Mesendoderm (in vitro differentiated cells): ENCODE results near the gene GRB2.

ENCODE experiments used
- DNase-seq: peaks from one replicate; pipeline ENCODE4 v3.0.0; 2013
- H2AK5ac ChIP-seq: 2 replicates; pipeline ENCODE4 v1.6.1; 2013; ENCODE audit warnings: low read length, inconsistent platforms
- H2BK120ac ChIP-seq: 2 replicates; pipeline ENCODE4 v1.6.1; 2013; ENCODE audit warnings: low read depth, mild to moderate bottlenecking, low read length, moderate library complexity, mixed read lengths
- H2BK15ac ChIP-seq: replicated peaks from 2 replicates; pipeline ENCODE4 v1.6.1; 2013; ENCODE audit warnings: low read depth, mild to moderate bottlenecking, moderate library complexity
- H2BK5ac ChIP-seq: 2 replicates; pipeline ENCODE4 v1.6.1; 2013; ENCODE audit warnings: low read length, inconsistent platforms
- H3K18ac ChIP-seq: 2 replicates; pipeline ENCODE4 v1.6.1; 2013; ENCODE audit warnings: mild to moderate bottlenecking, low read length, mixed read lengths
- H3K23ac ChIP-seq: one replicate; pipeline ENCODE4 v1.6.1; 2013; ENCODE audit warnings: low read length
- H3K27ac ChIP-seq: 2 replicates; pipeline ENCODE4 v1.5.1; 2013; ENCODE audit warnings: low read depth, mild to moderate bottlenecking, inconsistent platforms, low read length, moderate library complexity
- H3K27me3 ChIP-seq: 2 replicates; pipeline ENCODE4 v1.6.1; 2013; ENCODE audit warnings: low read length, control low read depth, mild to moderate bottlenecking, inconsistent platforms; ENCODE audit not compliant: insufficient read depth, poor library complexity
- H3K36me3 ChIP-seq: 2 replicates; pipeline ENCODE4 v1.6.1; 2013; ENCODE audit warnings: low read length, inconsistent platforms; ENCODE audit not compliant: control insufficient read depth, insufficient read depth
- H3K4ac ChIP-seq: one replicate; pipeline ENCODE4 v1.6.1; 2013; ENCODE audit warnings: low read depth, mild to moderate bottlenecking, low read length, moderate library complexity
- H3K4me1 ChIP-seq: 2 replicates; pipeline ENCODE4 v1.6.1; 2013; ENCODE audit warnings: low read depth, low read length, inconsistent platforms; ENCODE audit not compliant: control insufficient read depth
- H3K4me2 ChIP-seq: 2 replicates; pipeline ENCODE4 v1.6.1; 2013; ENCODE audit warnings: low read length
- H3K4me3 ChIP-seq: 2 replicates; pipeline ENCODE4 v1.5.1; 2013; ENCODE audit warnings: mild to moderate bottlenecking, low read length
- H3K56ac ChIP-seq: one replicate; pipeline ENCODE4 v1.6.1; 2013; ENCODE audit warnings: low read length
- H3K79me1 ChIP-seq: 2 replicates; pipeline ENCODE4 v1.6.1; 2013; ENCODE audit warnings: low read length, inconsistent platforms
- H3K79me2 ChIP-seq: 2 replicates; pipeline ENCODE4 v1.6.1; 2013; ENCODE audit warnings: mild to moderate bottlenecking, low read length; ENCODE audit not compliant: control insufficient read depth, insufficient read depth
- H3K9ac ChIP-seq: 2 replicates; pipeline ENCODE4 v1.6.1; 2013; ENCODE audit warnings: low read length, inconsistent platforms
- H4K5ac ChIP-seq: one replicate; pipeline ENCODE4 v1.6.1; 2013; ENCODE audit warnings: low read length
- H4K8ac ChIP-seq: one replicate; pipeline ENCODE4 v1.6.1; 2013; ENCODE audit warnings: low read depth, mild to moderate bottlenecking, control low read depth, low read length, moderate library complexity
- WGBS: extraction: QIAGEN DNeasy Blood & Tissue Kit; methylation state at CpG from one replicate; pipeline ENCODE4 v1.1.7; 2013; ENCODE audit warnings: low lambda C conversion rate, missing lambda C conversion rate; ENCODE audit not compliant: insufficient coverage; ENCODE audit errors: extremely low coverage; 5-methylcytosine and 5-hydroxymethylcytosine counted together

The GRB2 gene

DNA sequence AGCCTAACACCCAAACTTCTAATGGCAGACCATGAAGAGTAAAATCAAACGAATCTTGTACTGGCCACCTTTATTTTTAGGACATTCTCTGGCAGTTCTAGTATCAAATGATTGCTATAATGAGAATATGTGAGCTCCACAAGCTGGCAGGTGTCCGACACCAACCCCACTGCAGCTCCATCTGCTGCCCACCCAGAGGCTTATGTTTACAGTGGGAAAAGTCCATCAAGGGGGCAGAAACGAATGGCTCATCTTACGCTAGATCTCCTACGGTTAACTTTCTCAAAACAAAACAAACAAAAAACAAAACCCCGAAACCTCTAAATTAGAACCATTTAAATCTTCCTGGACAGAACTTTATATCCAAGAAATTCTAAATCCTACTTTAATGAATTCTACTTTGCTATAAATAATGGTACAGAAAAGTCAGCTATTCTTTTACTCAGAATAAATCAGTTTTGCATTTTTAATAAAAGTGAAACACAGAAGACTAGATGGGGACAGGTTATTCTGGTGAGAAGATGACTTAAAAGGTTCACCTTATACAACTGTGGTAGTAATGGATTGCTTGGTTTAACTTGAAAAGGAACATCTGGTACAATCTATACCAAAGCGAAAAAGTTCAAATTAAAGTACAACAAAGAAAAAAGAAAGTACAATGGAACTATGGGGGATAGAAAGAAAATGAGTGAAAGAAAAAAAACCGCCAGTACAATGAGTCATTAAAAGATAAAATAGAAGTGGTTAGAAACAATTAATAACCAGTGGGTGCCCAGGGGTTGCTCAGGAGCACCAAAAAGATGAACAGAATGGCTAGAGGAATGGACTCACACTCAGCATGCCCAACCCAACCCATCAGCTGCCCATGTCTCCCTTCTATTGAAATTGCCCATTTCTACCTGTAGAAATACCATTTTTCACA is 40.2 kb downstream of the GRB2 start:
- no peak overlapping the region for H2BK120ac ChIP-seq
- H3K9ac ChIP-seq, result no peak overlapping the region
- H2BK5ac ChIP-seq, result no peak overlapping the region
- no peak overlapping the region for H3K23ac ChIP-seq
- H3K79me1 ChIP-seq, result peaks cover 13% of the 10 kb centered on the region
- no peaks in the 10 kb centered on the region for H3K4me1 ChIP-seq
- no peak for DNase-seq
- 100% methylated on average over 2 of the region's 8 CpGs for WGBS
- no peak overlapping the region for H3K4me3 ChIP-seq
- H3K27ac ChIP-seq, result no peak overlapping the region
- H2BK15ac ChIP-seq, result no peak overlapping the region
- H4K5ac ChIP-seq, result no peak overlapping the region
- no peak overlapping the region for H3K56ac ChIP-seq
- H3K79me2 ChIP-seq, result peaks cover 42% of the 10 kb centered on the region
- H3K4me2 ChIP-seq, result no peak overlapping the region
- H3K27me3 ChIP-seq, result no peaks in the 10 kb centered on the region
- no peak overlapping the region for H3K4ac ChIP-seq
- H4K8ac ChIP-seq, result no peak overlapping the region
- no peak overlapping the region for H3K18ac ChIP-seq
- no peaks in the 10 kb centered on the region for H3K36me3 ChIP-seq
- no peak overlapping the region for H2AK5ac ChIP-seq

GRCh38 chr17:75364078-75364477 is 41.4 kb downstream of the GRB2 start:
- no peaks in the 10 kb centered on the region for H3K27me3 ChIP-seq
- no peak overlapping the region for H2BK5ac ChIP-seq
- H3K36me3 ChIP-seq, result no peaks in the 10 kb centered on the region
- H2BK15ac ChIP-seq, result no peak overlapping the region
- no peak overlapping the region for H2AK5ac ChIP-seq
- no peak overlapping the region for H2BK120ac ChIP-seq
- peaks cover 13% of the 10 kb centered on the region for H3K79me1 ChIP-seq
- no peaks in the 10 kb centered on the region for H3K4me1 ChIP-seq
- H4K8ac ChIP-seq, result no peak overlapping the region
- H3K4me2 ChIP-seq, result no peak overlapping the region
- H3K23ac ChIP-seq, result no peak overlapping the region
- WGBS, result no CpG with 5 or more reads among the region's 2 CpGs
- no peak overlapping the region for H3K18ac ChIP-seq
- H3K27ac ChIP-seq, result no peak overlapping the region
- no peak overlapping the region for H3K9ac ChIP-seq
- H3K4me3 ChIP-seq, result no peak overlapping the region
- H3K56ac ChIP-seq, result no peak overlapping the region
- no peak overlapping the region for H4K5ac ChIP-seq
- DNase-seq, result no peak
- H3K4ac ChIP-seq, result no peak overlapping the region
- H3K79me2 ChIP-seq, result peaks cover 41% of the 10 kb centered on the region

DNA sequence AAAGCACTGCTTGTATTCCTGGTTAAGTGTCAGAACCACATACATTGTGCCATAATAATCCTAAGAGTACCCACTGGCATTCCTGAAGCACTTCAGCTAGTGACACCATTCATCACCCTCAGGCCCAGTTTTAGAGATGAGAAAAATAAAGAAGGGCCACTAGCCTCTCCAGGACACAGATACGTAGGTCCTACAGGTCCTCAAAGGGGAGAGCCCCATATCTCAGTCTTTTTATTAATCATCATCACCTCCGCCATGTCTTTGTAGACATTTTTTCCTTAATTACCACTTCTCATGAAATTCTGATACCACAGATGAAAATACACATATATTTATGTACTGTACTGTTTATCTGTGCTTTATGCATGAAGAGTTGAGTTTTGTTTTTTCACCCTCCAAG is 43.5 kb downstream of the GRB2 start:
- Histone ChIP-seq H4K5ac (no peak overlapping the region), H3K27me3 (no peaks in the 10 kb centered on the region), H2BK15ac (no peak overlapping the region)

GRCh38 chr17:75361344-75361743 is 44.1 kb downstream of the GRB2 start:
- Histone ChIP-seq H3K18ac (no peak overlapping the region), H3K4me1 (no peaks in the 10 kb centered on the region), H3K56ac (no peak overlapping the region), H2BK5ac (no peak overlapping the region), H3K23ac (no peak overlapping the region), H3K36me3 (no peaks in the 10 kb centered on the region), H2AK5ac (no peak overlapping the region), H2BK15ac (no peak overlapping the region), H3K9ac (no peak overlapping the region), H3K4me3 (no peak overlapping the region), H3K27me3 (no peaks in the 10 kb centered on the region), H4K5ac (no peak overlapping the region), H3K27ac (no peak overlapping the region), H3K4ac (no peak overlapping the region), H2BK120ac (no peak overlapping the region), H3K79me1 (peaks cover 15% of the 10 kb centered on the region), H4K8ac (no peak overlapping the region), H3K4me2 (no peak overlapping the region), H3K79me2 (peaks cover 36% of the 10 kb centered on the region)
- WGBS, result 100% methylated on average over 1 of the region's 3 CpGs
- no peak for DNase-seq

More for the DNA sequence above, 43.5 kb downstream of the GRB2 start:
- no peak overlapping the region for H3K9ac ChIP-seq
- WGBS, result no CpG with 5 or more reads among the region's 2 CpGs
- H3K79me1 ChIP-seq, result peaks cover 12% of the 10 kb centered on the region
- H3K18ac ChIP-seq, result no peak overlapping the region
- H3K4me2 ChIP-seq, result no peak overlapping the region
- no peaks in the 10 kb centered on the region for H3K36me3 ChIP-seq
- no peak overlapping the region for H3K4me3 ChIP-seq
- no peak overlapping the region for H2BK120ac ChIP-seq
- H3K27ac ChIP-seq, result no peak overlapping the region
- no peak overlapping the region for H3K23ac ChIP-seq
- H3K79me2 ChIP-seq, result peaks cover 36% of the 10 kb centered on the region
- DNase-seq, result no peak
- no peaks in the 10 kb centered on the region for H3K4me1 ChIP-seq
- no peak overlapping the region for H2AK5ac ChIP-seq
- H2BK5ac ChIP-seq, result no peak overlapping the region
- H3K56ac ChIP-seq, result no peak overlapping the region
- H4K8ac ChIP-seq, result no peak overlapping the region
- no peak overlapping the region for H3K4ac ChIP-seq

DNA sequence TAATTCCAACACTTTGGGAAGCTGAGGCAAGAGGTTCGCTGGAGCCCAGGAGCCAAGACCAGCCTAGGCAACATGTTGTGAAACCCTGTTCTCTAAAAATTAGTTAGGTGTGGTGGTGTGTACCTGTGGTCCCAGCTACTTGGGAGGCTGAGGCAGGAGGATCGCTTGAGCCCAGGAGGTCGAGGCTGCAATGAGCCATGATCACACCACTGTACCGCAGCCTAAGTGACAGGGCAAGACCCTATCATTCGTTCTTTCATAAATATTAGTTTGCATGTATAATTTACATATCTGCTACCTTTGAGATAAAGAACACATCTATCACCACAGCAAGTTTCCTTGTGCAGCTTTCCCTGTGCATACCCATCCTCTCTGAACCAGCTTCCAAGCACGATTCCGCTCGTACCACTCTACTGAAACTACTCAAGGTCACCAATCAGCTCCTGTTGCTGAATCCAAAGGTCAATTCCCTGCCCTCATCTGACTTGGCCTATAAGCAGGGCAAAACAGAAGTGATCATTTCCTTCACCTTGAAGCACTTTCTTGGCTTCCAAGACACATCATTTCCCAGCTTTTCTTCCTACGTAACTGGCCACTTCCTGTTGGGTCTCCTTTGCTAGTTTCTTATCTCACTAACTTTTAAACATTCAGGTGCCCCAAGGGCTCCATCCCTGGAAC is 49.1 kb downstream of the GRB2 start:
- Histone ChIP-seq H3K27me3 (no peaks in the 10 kb centered on the region), H3K79me2 (peaks cover 24% of the 10 kb centered on the region), H4K8ac (no peak overlapping the region), H3K56ac (no peak overlapping the region), H3K23ac (no peak overlapping the region), H3K4ac (no peak overlapping the region), H3K4me2 (no peak overlapping the region), H2AK5ac (no peak overlapping the region), H3K4me1 (peaks cover 4% of the 10 kb centered on the region), H2BK15ac (no peak overlapping the region), H3K27ac (no peak overlapping the region), H3K9ac (no peak overlapping the region), H3K36me3 (no peaks in the 10 kb centered on the region), H4K5ac (no peak overlapping the region), H3K79me1 (peaks cover 16% of the 10 kb centered on the region), H2BK5ac (no peak overlapping the region), H3K18ac (no peak overlapping the region), H3K4me3 (no peak overlapping the region), H2BK120ac (no peak overlapping the region)
- WGBS, result no CpG with 5 or more reads among the region's 9 CpGs
- DNase-seq, result no peak
